Body of pancreas (tissue), 4 donors: Measurements from ENCODE around the gene C6orf89. TPM values are rescaled to one million over a fixed set of nuclear protein-coding genes. Genes with fewer than 3 reads are reported as not detected.
"Not testable (repeated sequence)": the region's sequence is repeated elsewhere in the genome, so short reads cannot be mapped to it uniquely, and the experiment has no call there.

Experiments used
- ATAC-seq: fragments of 150-250 bp; one replicate; pipeline ENCODE4 v1.9.1; 2016
- DNase-seq, 4 donors: peaks; one replicate each; pipeline ENCODE4 v3.0.0-alpha.2; 2019
- H3K27ac ChIP-seq, 4 donors: fragments of 200-600 bp; sonication (generic); 1 replicate in 3 of 4; 2 replicates in 1 of 4; pipeline versions ENCODE4 v1.5.1 to v1.6.1; 2016 to 2019; ENCODE audit warnings: mild to moderate bottlenecking in 1 of 4, mixed read lengths in 1 of 4, moderate library complexity in 1 of 4
- H3K27me3 ChIP-seq, 2 donors: fragments of 200-600 bp; sonication (generic); one replicate each; pipeline ENCODE4 v1.6.0; 2016; ENCODE audit warnings: mild to moderate bottlenecking in 1 of 2
- H3K36me3 ChIP-seq, 2 donors: fragments of 200-600 bp; sonication (generic); replicated peaks in 1 of 2; 2 replicates each; pipeline ENCODE4 v1.5.1; 2016; ENCODE audit warnings: low read depth in 2 of 2; ENCODE audit not compliant: insufficient read depth in 1 of 2
- H3K4me1 ChIP-seq: fragments of 200-600 bp; sonication (generic); one replicate; pipeline ENCODE4 v1.6.0; 2016
- H3K4me3 ChIP-seq, 2 donors: fragments of 200-600 bp; sonication (generic); 1 replicate in 1 of 2; 2 replicates in 1 of 2; pipeline ENCODE4 v1.5.1; 2016 to 2019
- H3K9me3 ChIP-seq, 3 donors: fragments of 200-600 bp; sonication (generic); 1 replicate in 2 of 3; 2 replicates in 1 of 3; pipeline ENCODE4 v1.5.1; 2016
- CTCF ChIP-seq, 7 experiments: fragments of 450-650 bp in 4 of 7; fragments of 200-600 bp in 3 of 7; sonication (generic) in 3 of 7; IDR thresholded peaks; one replicate each; pipeline ENCODE4 v1.5.1; 2016 to 2019; ENCODE audit warnings: antibody characterized with exemption in 7 of 7
- POLR2A ChIP-seq, 3 donors: fragments of 450-650 bp; IDR thresholded peaks; one replicate each; pipeline ENCODE4 v1.6.1; 2016; ENCODE audit warnings: antibody characterized with exemption in 3 of 3, mild to moderate bottlenecking in 2 of 3
- WGBS, 2 donors: methylation state at CpG; one replicate each; pipeline ENCODE4 v1.1.5; 2017; 5-methylcytosine and 5-hydroxymethylcytosine counted together
- intact Hi-C: fragments of 100-400 bp; cut with DNase I; formaldehyde crosslinking; loops from one replicate; pipeline ENCODE4 v1.15.1; 2023
- total RNA-seq, 2 donors: library from RNA; depleted of rRNA; stranded (reverse); fragments of >200 nt; gene quantifications; one replicate each; pipeline ENCODE4 v1.1.0, GENCODE V29; 2016

Gene C6orf89
- total RNA-seq, 2 donors from 2014 or later, result 16.5 to 25.7 TPM

GRCh38 chr6:36938536-36938935 lies 52.8 kb downstream of the C6orf89 start:
- 95 to 100% methylated on average over 2 to 4 of the region's 4 CpGs for WGBS, 2 donors

GRCh38 chr6:36939005-36939404 lies 53.3 kb downstream of the C6orf89 start:
- 76 to 96% methylated on average over 4 to 5 of the region's 5 CpGs for WGBS, 2 donors
- H3K4me3 ChIP-seq, H3K27ac ChIP-seq, H3K27me3 ChIP-seq, intact Hi-C loops, H3K9me3 ChIP-seq, H3K4me1 ChIP-seq, ATAC-seq, H3K36me3 ChIP-seq, DNase-seq: not testable (repeated sequence)

More at GRCh38 chr6:36938536-36938935, 52.8 kb downstream of the C6orf89 start:
- intact Hi-C loops, result no loop called here
- no peaks in the 10 kb centered on the region for H3K9me3 ChIP-seq
- H3K4me1 ChIP-seq, result no peaks in the 10 kb centered on the region
- TF ChIP-seq POLR2A (IDR thresholded peaks at IDR 0.05) (no peak), CTCF (IDR thresholded peaks at IDR 0.05) (no peak)
- H3K36me3 ChIP-seq, result no peaks in the 10 kb centered on the region
- ATAC-seq, result no peak
- no peaks in the 10 kb centered on the region for H3K27me3 ChIP-seq
- no peak overlapping the region for H3K27ac ChIP-seq
- DNase-seq, result no peak
- no peak overlapping the region for H3K4me3 ChIP-seq

- no peaks in the 10 kb centered on the region for H3K36me3 ChIP-seq
- H3K4me3 ChIP-seq, result no peak overlapping the region
- H3K4me1 ChIP-seq, result peaks cover 8% of the 10 kb centered on the region
- intact Hi-C loops, result no loop called here
- no peaks in the 10 kb centered on the region for H3K27me3 ChIP-seq
- TF ChIP-seq POLR2A (IDR thresholded peaks at IDR 0.05), result no peak
- TF ChIP-seq CTCF (IDR thresholded peaks at IDR 0.05), result no peak
- H3K27ac ChIP-seq, result no peak overlapping the region
- WGBS, 2 donors, result 81 to 86% methylated on average over 10 of the region's 10 CpGs
- H3K9me3 ChIP-seq, result no peaks in the 10 kb centered on the region
- DNase-seq, result no peak
- no peak for ATAC-seq
These were observed 54.3 kb downstream of the C6orf89 start for GRCh38 chr6:36940027-36940426.

- intact Hi-C loops, ATAC-seq: not testable (repeated sequence)
These were observed 55.8 kb downstream of the C6orf89 start for GRCh38 chr6:36941561-36941960.

GRCh38 chr6:36942329-36942728 lies 56.6 kb downstream of the C6orf89 start:
- H3K27ac ChIP-seq, DNase-seq, H3K9me3 ChIP-seq, ATAC-seq, H3K27me3 ChIP-seq, H3K36me3 ChIP-seq, intact Hi-C loops, H3K4me3 ChIP-seq: not testable (repeated sequence)
- H3K4me1 ChIP-seq, result peaks cover 13% of the 10 kb centered on the region
- 67% methylated on average over 1 of the region's 2 CpGs; no CpG with 5 or more reads in 1 of the 2 donors for WGBS, 2 donors

More at GRCh38 chr6:36941561-36941960, 55.8 kb downstream of the C6orf89 start:
- H3K27me3 ChIP-seq, H3K9me3 ChIP-seq, H3K36me3 ChIP-seq, DNase-seq, H3K27ac ChIP-seq, H3K4me3 ChIP-seq: not testable (repeated sequence)
- peaks cover 13% of the 10 kb centered on the region for H3K4me1 ChIP-seq
- WGBS, 2 donors, result 80 to 94% methylated on average over 1 to 7 of the region's 40 CpGs

- H3K36me3 ChIP-seq, result no peaks in the 10 kb centered on the region
- H3K9me3 ChIP-seq, result no peaks in the 10 kb centered on the region
- H3K4me1 ChIP-seq, result peaks cover 13% of the 10 kb centered on the region
- intact Hi-C loops, result no loop called here
- 15 to 19% methylated on average over 5 of the region's 5 CpGs for WGBS, 2 donors
- no peak overlapping the region for H3K4me3 ChIP-seq
- H3K27ac ChIP-seq, result peak overlapping the region in 3 of 4 donors; percentile 39 to 63 (median 47)
- TF ChIP-seq POLR2A (IDR thresholded peaks at IDR 0.05) (no peak), CTCF (IDR thresholded peaks at IDR 0.05) (no peak)
- H3K27me3 ChIP-seq, result no peaks in the 10 kb centered on the region
- DNase-seq (peak; percentile 41 to 57 (median 48)), ATAC-seq (peak; percentile 89)
These were observed 58.9 kb downstream of the C6orf89 start for GRCh38 chr6:36944650-36945049.
